ENCODE data around the gene MST1R.
A peak's percentile ranks its signal among the peaks of the same experiment; 100 is the strongest.

The MST1R gene

GRCh38 chr3:49903451-49904424 is at the start of gene MST1R:
Gene MST1R, minus strand, starts transcription at chr3:49903873. Its CDS starts 264 bp downstream, at chr3:49903609.
- Histone ChIP-seq H3K9ac (ENCODE audit: low read length) (peak within 1 kb of the TSS; percentile 69), H3F3A (ENCODE audit: insufficient read depth, low read length) (no peaks in the 10 kb centered on the region), H3K4me2 (ENCODE audit: low read length) (peak within 1 kb of the TSS; percentile 82), H3K79me2 (ENCODE audit: insufficient read depth, low read length) (no peaks in the 10 kb centered on the region), H4K20me1 (ENCODE audit: insufficient read depth, low read length) (no peaks in the 10 kb centered on the region), H3K4me1 (ENCODE audit: insufficient read depth, low read length, severe bottlenecking) (peaks cover 40% of the 10 kb centered on the region), H2AFZ (ENCODE audit: low read length) (no peak within 1 kb of the TSS), H3K4me3 (ENCODE audit: low read depth, low read length, poor library complexity, severe bottlenecking) (peak within 1 kb of the TSS; percentile 63), H3K27ac (ENCODE audit: low read depth, low read length, poor library complexity, severe bottlenecking) (no peak within 1 kb of the TSS), H3K9me3 (ENCODE audit: low read length) (no peaks in the 10 kb centered on the region), H3K27me3 (ENCODE audit: insufficient read depth, low read length) (no peaks in the 10 kb centered on the region), H3K36me3 (ENCODE audit: insufficient read depth, low read length) (no peaks in the 10 kb centered on the region), H3K9me2 (ENCODE audit: low read depth, low read length) (no peaks in the 10 kb centered on the region)
- TF ChIP-seq CTCF (IDR thresholded peaks at IDR 0.05; ENCODE audit: low read length) (no peak), EZH2 (IDR thresholded peaks at IDR 0.05; ENCODE audit: borderline replicate concordance, low read length) (no peak)

- no peak overlapping the region for H3K27ac ChIP-seq (ENCODE audit: low read depth, low read length, poor library complexity, severe bottlenecking)
- H3K4me1 ChIP-seq (ENCODE audit: insufficient read depth, low read length, severe bottlenecking), result peaks cover 19% of the 10 kb centered on the region
- H3K36me3 ChIP-seq (ENCODE audit: insufficient read depth, low read length), result peaks cover 15% of the 10 kb centered on the region
- no peak overlapping the region for H2AFZ ChIP-seq (ENCODE audit: low read length)
- H3K4me2 ChIP-seq (ENCODE audit: low read length), result no peak overlapping the region
- no peak overlapping the region for H3K9ac ChIP-seq (ENCODE audit: low read length)
- H3F3A ChIP-seq (ENCODE audit: insufficient read depth, low read length), result no peaks in the 10 kb centered on the region
- no peaks in the 10 kb centered on the region for H3K9me2 ChIP-seq (ENCODE audit: low read depth, low read length)
- no peak overlapping the region for H3K4me3 ChIP-seq (ENCODE audit: low read depth, low read length, poor library complexity, severe bottlenecking)
- TF ChIP-seq EZH2 (IDR thresholded peaks at IDR 0.05; ENCODE audit: borderline replicate concordance, low read length), result no peak
- no peak for TF ChIP-seq CTCF (IDR thresholded peaks at IDR 0.05; ENCODE audit: low read length)
- no peaks in the 10 kb centered on the region for H4K20me1 ChIP-seq (ENCODE audit: insufficient read depth, low read length)
- H3K9me3 ChIP-seq (ENCODE audit: low read length), result no peaks in the 10 kb centered on the region
- no peaks in the 10 kb centered on the region for H3K27me3 ChIP-seq (ENCODE audit: insufficient read depth, low read length)
- peaks cover 92% of the 10 kb centered on the region for H3K79me2 ChIP-seq (ENCODE audit: insufficient read depth, low read length)
Measured at GRCh38 chr3:49952924-49953323, 49.3 kb upstream of the MST1R start.

- Histone ChIP-seq H3K4me3 (ENCODE audit: low read depth, low read length, poor library complexity, severe bottlenecking) (peak overlapping the region; percentile 17), H3K4me1 (ENCODE audit: insufficient read depth, low read length, severe bottlenecking) (peaks cover 45% of the 10 kb centered on the region), H3K9me2 (ENCODE audit: low read depth, low read length) (no peaks in the 10 kb centered on the region), H3K9ac (ENCODE audit: low read length) (no peak overlapping the region), H3K36me3 (ENCODE audit: insufficient read depth, low read length) (peaks cover 33% of the 10 kb centered on the region), H3F3A (ENCODE audit: insufficient read depth, low read length) (no peaks in the 10 kb centered on the region), H3K27me3 (ENCODE audit: insufficient read depth, low read length) (no peaks in the 10 kb centered on the region), H3K27ac (ENCODE audit: low read depth, low read length, poor library complexity, severe bottlenecking) (peak overlapping the region; percentile 77), H2AFZ (ENCODE audit: low read length) (no peak overlapping the region), H4K20me1 (ENCODE audit: insufficient read depth, low read length) (no peaks in the 10 kb centered on the region), H3K4me2 (ENCODE audit: low read length) (peak overlapping the region; percentile 38), H3K9me3 (ENCODE audit: low read length) (no peaks in the 10 kb centered on the region), H3K79me2 (ENCODE audit: insufficient read depth, low read length) (peaks cover 61% of the 10 kb centered on the region)
- TF ChIP-seq CTCF (IDR thresholded peaks at IDR 0.05; ENCODE audit: low read length) (no peak), EZH2 (IDR thresholded peaks at IDR 0.05; ENCODE audit: borderline replicate concordance, low read length) (no peak)
Measured at GRCh38 chr3:49942651-49943050, 39.0 kb upstream of the MST1R start.
